H1 (cell line): ENCODE measurements around the gene CELSR1. TPM values are rescaled to one million over a fixed set of nuclear protein-coding genes. Genes with fewer than 3 reads are reported as not detected.

ENCODE experiments used
- CTCF ChIA-PET: fragments of 300-600 bp; sonication (Branson Sonifier 250); formaldehyde crosslinking; loops from one replicate; lab custom pipeline; 2021; ENCODE audit not compliant: partially characterized antibody; lab: Charles Lee
- POLR2A ChIA-PET: fragments of 300-600 bp; sonication (Branson Sonifier 250); formaldehyde crosslinking; loops from one replicate; lab custom pipeline; 2021; ENCODE audit warnings: inconsistent platforms; ENCODE audit not compliant: partially characterized antibody; lab: Charles Lee
- DNase-seq, 2 experiments: peaks; one replicate each; pipeline versions ENCODE4 v3.0.0 to v3.0.0-alpha.2; 2010 to 2022; ENCODE audit warnings: low spot score in 2 of 2, low read depth in 1 of 2, mixed read lengths in 1 of 2
- FAIRE-seq: peaks from 2 replicates; lab custom pipeline; 2011; peaks lifted over from hg19 to GRCh38; lab: Jason Lieb, UNC
- H2AFZ ChIP-seq: 2 replicates; pipeline ENCODE4 v1.8.1; 2012; ENCODE audit warnings: low read length, inconsistent platforms
- H2AK5ac ChIP-seq: 2 replicates; pipeline ENCODE4 v1.6.1; 2013; ENCODE audit warnings: low read depth, low read length
- H2BK120ac ChIP-seq: replicated peaks from 2 replicates; pipeline ENCODE3; 2013; ENCODE audit warnings: low read depth, low read length, inconsistent platforms
- H2BK12ac ChIP-seq: 2 replicates; pipeline ENCODE4 v1.6.1; 2013; ENCODE audit warnings: low read depth, low read length
- H2BK15ac ChIP-seq: 2 replicates; pipeline ENCODE4 v1.6.1; 2013; ENCODE audit warnings: low read length
- H2BK20ac ChIP-seq: 2 replicates; pipeline ENCODE4 v1.6.1; 2013; ENCODE audit warnings: low read length
- H2BK5ac ChIP-seq: 2 replicates; pipeline ENCODE4 v1.6.1; 2013; ENCODE audit warnings: low read depth, low read length
- H3K14ac ChIP-seq: 2 replicates; pipeline ENCODE4 v1.6.1; 2013; ENCODE audit warnings: inconsistent platforms; ENCODE audit not compliant: insufficient read length
- H3K18ac ChIP-seq: 2 replicates; pipeline ENCODE4 v1.6.1; 2013; ENCODE audit warnings: low read length; ENCODE audit errors: extremely low read depth
- H3K23ac ChIP-seq: 2 replicates; pipeline ENCODE4 v1.6.1; 2013; ENCODE audit warnings: inconsistent platforms; ENCODE audit not compliant: insufficient read length
- H3K23me2 ChIP-seq: 2 replicates; pipeline ENCODE4 v1.6.1; 2013; ENCODE audit warnings: low read depth, low read length
- H3K27ac ChIP-seq: 2 replicates; pipeline ENCODE4 v1.6.1; 2011; ENCODE audit warnings: low read depth, low read length, inconsistent platforms
- H3K27me3 ChIP-seq, 4 experiments: replicated peaks in 1 of 4; 1 replicate in 1 of 4; 2 replicates in 3 of 4; pipeline versions ENCODE4 v1.6.1 to v1.8.1; 2011 to 2013; ENCODE audit warnings: low read length in 3 of 4, mild to moderate bottlenecking in 3 of 4, inconsistent platforms in 2 of 4, mixed read lengths in 2 of 4, moderate library complexity in 1 of 4; ENCODE audit not compliant: control insufficient read depth in 3 of 4, insufficient read depth in 3 of 4; ENCODE audit errors: extremely low read depth in 1 of 4
- H3K36me3 ChIP-seq, 4 experiments: 2 replicates each; pipeline versions ENCODE4 v1.6.1 to v1.8.1; 2011 to 2013; ENCODE audit warnings: mild to moderate bottlenecking in 4 of 4, low read length in 3 of 4, moderate library complexity in 2 of 4, control low read depth in 1 of 4, inconsistent platforms in 1 of 4; ENCODE audit not compliant: insufficient read depth in 4 of 4, control insufficient read depth in 2 of 4
- H3K4ac ChIP-seq: replicated peaks from 2 replicates; pipeline ENCODE3; 2013; ENCODE audit warnings: low read length, low read depth, mixed read lengths, inconsistent platforms; ENCODE audit not compliant: insufficient read length
- H3K4me1 ChIP-seq, 4 experiments: replicated peaks in 1 of 4; 1 replicate in 1 of 4; 2 replicates in 3 of 4; pipeline versions ENCODE4 v1.6.1 to v1.8.1; 2011 to 2013; ENCODE audit warnings: low read length in 3 of 4, inconsistent platforms in 2 of 4, mixed read lengths in 1 of 4; ENCODE audit not compliant: insufficient read depth in 4 of 4, control insufficient read depth in 3 of 4
- H3K4me2 ChIP-seq, 2 experiments: 2 replicates each; pipeline versions ENCODE4 v1.6.1 to v1.8.1; 2011 to 2013; ENCODE audit warnings: low read depth in 2 of 2, low read length in 2 of 2, control low read depth in 1 of 2, inconsistent platforms in 1 of 2, mild to moderate bottlenecking in 1 of 2; ENCODE audit not compliant: insufficient read depth in 1 of 2
- H3K4me3 ChIP-seq, 4 experiments: fragments of 200-600, 300-600 bp in 1 of 4; sonication (generic), shearing (Covaris generic), sonication (Bioruptor Twin) in 1 of 4; 2 replicates each; pipeline versions ENCODE4 v1.5.1 to v1.8.1; 2011 to 2016; ENCODE audit warnings: low read length in 4 of 4, low read depth in 3 of 4, control low read depth in 2 of 4, inconsistent platforms in 2 of 4, mild to moderate bottlenecking in 2 of 4, mixed read lengths in 1 of 4, moderate library complexity in 1 of 4; ENCODE audit not compliant: insufficient read depth in 2 of 4; ENCODE audit errors: extremely low read depth in 1 of 4
- H3K56ac ChIP-seq: replicated peaks from 2 replicates; pipeline ENCODE3; 2013; ENCODE audit warnings: low read depth, mild to moderate bottlenecking, mixed read lengths, low read length, inconsistent platforms; ENCODE audit not compliant: insufficient read length
- H3K79me1 ChIP-seq: 2 replicates; pipeline ENCODE4 v1.6.1; 2013; ENCODE audit warnings: low read depth, low read length, control low read depth
- H3K79me2 ChIP-seq, 2 experiments: 2 replicates each; pipeline versions ENCODE4 v1.6.1 to v1.8.1; 2012 to 2013; ENCODE audit warnings: low read length in 2 of 2, mild to moderate bottlenecking in 2 of 2, inconsistent platforms in 1 of 2; ENCODE audit not compliant: insufficient read depth in 2 of 2, control insufficient read depth in 1 of 2
- H3K9ac ChIP-seq, 4 experiments: replicated peaks in 1 of 4; 1 replicate in 1 of 4; 2 replicates in 3 of 4; pipeline versions ENCODE4 v1.6.1 to v1.8.1; 2011 to 2013; ENCODE audit warnings: low read depth in 3 of 4, low read length in 3 of 4, control low read depth in 2 of 4, mild to moderate bottlenecking in 2 of 4, moderate library complexity in 2 of 4, inconsistent platforms in 1 of 4; ENCODE audit errors: extremely low read depth in 1 of 4
- H3K9me3 ChIP-seq, 2 experiments: 2 replicates each; pipeline versions ENCODE4 v1.6.1 to v1.8.1; 2012 to 2013; ENCODE audit warnings: mild to moderate bottlenecking in 2 of 2, moderate library complexity in 2 of 2, control low read depth in 1 of 2, inconsistent platforms in 1 of 2, low read depth in 1 of 2, low read length in 1 of 2, mixed read lengths in 1 of 2; ENCODE audit not compliant: insufficient read depth in 2 of 2
- H4K20me1 ChIP-seq, 2 experiments: replicated peaks in 1 of 2; 2 replicates each; pipeline versions ENCODE3 to v1.8.1; 2011 to 2013; ENCODE audit warnings: inconsistent platforms in 2 of 2, low read length in 2 of 2, mild to moderate bottlenecking in 1 of 2; ENCODE audit not compliant: insufficient read depth in 2 of 2, control insufficient read depth in 1 of 2
- H4K5ac ChIP-seq: 2 replicates; pipeline ENCODE4 v1.6.1; 2013; ENCODE audit warnings: low read length, low read depth, mixed read lengths, inconsistent platforms; ENCODE audit not compliant: insufficient read length
- H4K8ac ChIP-seq: 2 replicates; pipeline ENCODE4 v1.8.0; 2013; ENCODE audit warnings: mild to moderate bottlenecking, moderate library complexity, low read length, inconsistent platforms; ENCODE audit not compliant: insufficient read depth; ENCODE audit errors: extremely low read depth
- H4K91ac ChIP-seq: replicated peaks from 2 replicates; pipeline ENCODE3; 2013; ENCODE audit warnings: low read length, mixed read lengths, inconsistent platforms; ENCODE audit not compliant: insufficient read length
- CBX8 ChIP-seq: fragments of 300-800, 300-1000 bp; sonication (generic); IDR thresholded peaks from 2 replicates; pipeline ENCODE4 v1.7.1; 2016; ENCODE audit warnings: low read depth, low read length, borderline replicate concordance
- CEBPB ChIP-seq: IDR thresholded peaks from 2 replicates; pipeline ENCODE4 v1.6.1; 2012; ENCODE audit warnings: low read depth, low read length
- CTBP2 ChIP-seq: IDR thresholded peaks from 2 replicates; pipeline ENCODE4 v1.7.0; 2011; ENCODE audit warnings: borderline replicate concordance, mild to moderate bottlenecking, moderate library complexity, mixed read lengths, low read length; ENCODE audit not compliant: insufficient read depth, insufficient read length
- E2F6 ChIP-seq: IDR thresholded peaks from 2 replicates; pipeline ENCODE4 v1.6.1; 2012; ENCODE audit warnings: inconsistent platforms
- KDM4A ChIP-seq: IDR thresholded peaks from one replicate; pipeline ENCODE4 v1.7.1; 2012; ENCODE audit warnings: low read depth, mild to moderate bottlenecking, moderate library complexity, low read length, inconsistent platforms; ENCODE audit not compliant: severe bottlenecking
- MAFK ChIP-seq: IDR thresholded peaks from 2 replicates; pipeline ENCODE4 v1.6.1; 2012; ENCODE audit warnings: low read depth, mild to moderate bottlenecking, improper control_type of control experiment, low read length
- NANOG ChIP-seq: IDR thresholded peaks from 2 replicates; pipeline ENCODE4 v1.6.1; 2011; ENCODE audit warnings: low read length, low read depth, mild to moderate bottlenecking, inconsistent platforms; ENCODE audit not compliant: insufficient read depth, poor library complexity, severe bottlenecking
- POLR2A ChIP-seq, 2 experiments: IDR thresholded peaks; 1 replicate in 1 of 2; 2 replicates in 1 of 2; pipeline ENCODE4 v1.6.1; 2011; ENCODE audit warnings: low read depth in 2 of 2, low read length in 2 of 2, mild to moderate bottlenecking in 2 of 2; ENCODE audit errors: control extremely low read depth in 1 of 2
- POLR2AphosphoS5 ChIP-seq: IDR thresholded peaks from 2 replicates; pipeline ENCODE4 v1.6.1; 2011; ENCODE audit warnings: low read depth, low read length
- SIN3A ChIP-seq, 2 experiments: IDR thresholded peaks in 1 of 2; conservative IDR thresholded peaks in 1 of 2; 2 replicates each; pipeline ENCODE4 v1.6.1; 2011 to 2012; ENCODE audit warnings: low read length in 2 of 2, improper control_type of control experiment in 1 of 2, low read depth in 1 of 2, mild to moderate bottlenecking in 1 of 2
- SP1 ChIP-seq: IDR thresholded peaks from 2 replicates; pipeline ENCODE4 v1.6.1; 2011; ENCODE audit warnings: low read depth, low read length
- WGBS, 2 experiments: shearing (Covaris generic) in 1 of 2; methylation state at CpG; one replicate each; pipeline versions ENCODE4 v1.1.6 to v1.1.7; 2013 to 2015; ENCODE audit warnings: low lambda C conversion rate in 2 of 2, mixed read lengths in 2 of 2, inconsistent platforms in 1 of 2, low coverage in 1 of 2, missing lambda C conversion rate in 1 of 2; ENCODE audit not compliant: insufficient replicate concordance in 2 of 2, insufficient coverage in 1 of 2, insufficient read length in 1 of 2; ENCODE audit errors: extremely low coverage in 1 of 2, missing lambda C conversion rate in 1 of 2; 5-methylcytosine and 5-hydroxymethylcytosine counted together
- polyA plus RNA-seq, 7 experiments: library from polyadenylated mRNA; depleted of rRNA in 3 of 7; stranded (reverse) in 5 of 7; unstranded in 2 of 7; fragments of >200 nt in 5 of 7; fragments of 200-250 nt in 2 of 7; gene quantifications; 1 replicate in 5 of 7; 2 replicates in 1 of 7; 4 replicates in 1 of 7; pipeline versions ENCODE4 v1.2.1 to v1.2.3, GENCODE V29; 2011 to 2013; ENCODE audit warnings: missing spikeins in 2 of 7, mixed read lengths in 2 of 7
- total RNA-seq: library from RNA; stranded (reverse); fragmentation: NEBNext Ultra II Directional; extraction: Animal tissue kit (Norgen Biotek cat#: 25700); gene quantifications from 2 replicates; pipeline ENCODE4 v1.2.1, GENCODE V29; 2021

The CELSR1 gene
- total and polyA plus RNA-seq, 2 of the 8 experiments (the other 6 are each of a cell fraction or from before 2014, with no cell fraction given), result 9.0 to 12.4 TPM

DNA sequence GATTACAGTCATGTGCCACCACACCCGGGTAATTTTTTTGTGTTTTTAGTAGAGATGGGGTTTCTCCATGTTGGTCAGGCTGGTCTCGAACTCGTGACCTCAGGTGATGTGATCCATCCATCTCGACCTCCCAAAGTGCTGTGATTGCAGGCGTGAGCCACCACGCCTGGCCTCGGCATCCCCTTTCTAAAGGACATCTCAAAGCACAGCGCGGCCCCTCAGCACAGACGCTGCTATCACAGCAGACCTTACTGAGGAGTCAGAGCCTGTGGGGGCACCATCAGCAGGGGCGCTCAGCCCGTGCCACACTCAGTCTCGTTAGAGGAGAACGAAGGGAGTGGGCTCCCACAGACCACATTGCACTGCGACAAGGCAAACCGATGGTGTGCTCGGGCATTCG, 19.4 kb downstream of the CELSR1 start:
- TF ChIP-seq CEBPB (no peak), SIN3A (conservative IDR thresholded peaks at IDR 0.05 in 1 of 2, IDR thresholded peaks at IDR 0.05 in 1 of 2; ENCODE audit: low read depth in 1 of 2, low read length in 2 of 2) (no peak), MAFK (no peak), CBX8 (no peak), E2F6 (no peak), KDM4A (no peak), NANOG (no peak), SP1 (no peak), POLR2AphosphoS5 (no peak), CTBP2 (no peak), POLR2A (IDR thresholded peaks at IDR 0.05; ENCODE audit: control extremely low read depth in 1 of 2, low read depth in 2 of 2, low read length in 2 of 2) (no peak)
- 91% methylated on average over 15 of the region's 18 CpGs; no CpG with 5 or more reads in 1 of the 2 experiments for WGBS, 2 experiments
- Histone ChIP-seq H3K4ac (no peak overlapping the region), H3K79me1 (peaks cover 5% of the 10 kb centered on the region; the same call in 1 of the 2 replicates), H2BK15ac (no peak overlapping the region), H4K91ac (no peak overlapping the region), H2AK5ac (no peak overlapping the region), H3K27me3 (no peaks in the 10 kb centered on the region), H3K4me3 (no peak overlapping the region), H3K56ac (no peak overlapping the region), H4K5ac (no peak overlapping the region), H3K27ac (no peak overlapping the region), H3K23me2 (no peaks in the 10 kb centered on the region), H3K23ac (no peak overlapping the region), H4K8ac (no peak overlapping the region), H2BK120ac (no peak overlapping the region), H3K36me3 (no peaks in the 10 kb centered on the region), H3K9me3 (no peaks in the 10 kb centered on the region), H3K18ac (no peak overlapping the region), H3K4me1 (peaks cover 0 to 22% (median 11%) of the 10 kb centered on the region in 4 experiments; a peak in 6 of 7 replicates), H2BK20ac (no peak overlapping the region), H2AFZ (no peak overlapping the region), H3K14ac (no peak overlapping the region), H2BK5ac (no peak overlapping the region), H4K20me1 (peaks cover 2 to 9% of the 10 kb centered on the region in 2 experiments), H3K79me2 (no peaks in the 10 kb centered on the region; a peak in 1 of 4 replicates), H3K4me2 (no peak overlapping the region), H3K9ac (no peak overlapping the region; a peak in 1 of 7 replicates), H2BK12ac (no peak overlapping the region)
- DNase-seq (no peak), FAIRE-seq (no peak)
- CTCF ChIA-PET, result interaction anchor here (1.0 kb wide), 1 partner anchor 20 kb away, joined by 3 read pairs; no protein-coding TSS in a partner anchor
- POLR2A ChIA-PET, result no interaction called here
